Suppressor macrophage (primary cell): ENCODE data around the gene PPP2R3C.
"Not testable (repeated sequence)": the region's sequence is repeated elsewhere in the genome, so short reads cannot be mapped to it uniquely, and the experiment has no call there.

Experiments
- DNase-seq, 4 experiments: peaks; one replicate each; pipeline ENCODE4 v3.0.0-alpha.2; 2020 to 2022

PPP2R3C gene

GRCh38 chr14:35124127-35124526 lies 2.3 kb upstream of the PPP2R3C start:
- DNase-seq, result no peak

GRCh38 chr14:35123388-35123703 lies 1.6 kb upstream of the PPP2R3C start:
- DNase-seq, result peak in 2 of 4 experiments; percentile 9 to 13

- peak in 3 of 4 experiments; percentile 11 to 52 (median 38) for DNase-seq
Observed at GRCh38 chr14:35122696-35123387, 1.1 kb upstream of the PPP2R3C start.

GRCh38 chr14:35121026-35121886 lies 534 bp downstream of the PPP2R3C start:
- DNase-seq, result peak in 1 of 4 experiments; percentile 37

- DNase-seq, result no peak
Observed at GRCh38 chr14:35117112-35117511, 4.7 kb downstream of the PPP2R3C start.

- no peak for DNase-seq
Observed at GRCh38 chr14:35116242-35116641, 5.5 kb downstream of the PPP2R3C start.

GRCh38 chr14:35114036-35114435 lies 7.8 kb downstream of the PPP2R3C start:
- no peak for DNase-seq

GRCh38 chr14:35113308-35113950 lies 8.4 kb downstream of the PPP2R3C start:
- DNase-seq, result no peak

- no peak for DNase-seq
Observed at GRCh38 chr14:35112641-35113040, 9.1 kb downstream of the PPP2R3C start.

- DNase-seq, result no peak
Observed at GRCh38 chr14:35107866-35108265, 13.9 kb downstream of the PPP2R3C start.

- not testable (repeated sequence) for DNase-seq
Observed at GRCh38 chr14:35094645-35095044, 27.1 kb downstream of the PPP2R3C start.

- DNase-seq, result no peak
Observed at GRCh38 chr14:35088514-35088913, 33.3 kb downstream of the PPP2R3C start.

GRCh38 chr14:35085441-35085840 lies 36.3 kb downstream of the PPP2R3C start:
- no peak for DNase-seq

- no peak for DNase-seq
Observed at GRCh38 chr14:35083530-35084150, 38.1 kb downstream of the PPP2R3C start.

- DNase-seq, result peak in 2 of 4 experiments; percentile 4 to 21
Observed at GRCh38 chr14:35079742-35080141, 42.0 kb downstream of the PPP2R3C start.

GRCh38 chr14:35078082-35078481 lies 43.7 kb downstream of the PPP2R3C start:
- no peak for DNase-seq

GRCh38 chr14:35073486-35073885 lies 48.3 kb downstream of the PPP2R3C start:
- DNase-seq, result no peak

- DNase-seq, result peak in 3 of 4 experiments; percentile 31 to 45 (median 37)
Observed at GRCh38 chr14:35072226-35072625, 49.6 kb downstream of the PPP2R3C start.

GRCh38 chr14:35068238-35069012 lies 53.4 kb downstream of the PPP2R3C start:
- no peak for DNase-seq

GRCh38 chr14:35065731-35066130 lies 56.1 kb downstream of the PPP2R3C start:
- not testable (repeated sequence) for DNase-seq

- DNase-seq, result not testable (repeated sequence)
Observed at GRCh38 chr14:35061113-35061791, 60.5 kb downstream of the PPP2R3C start.

GRCh38 chr14:35052637-35053036 lies 69.2 kb downstream of the PPP2R3C start:
- no peak for DNase-seq
